ENCODE results near the gene ADAMTSL1.

The ADAMTSL1 gene

GRCh38 chr9:18608371-18608770 lies 134.4 kb downstream of the ADAMTSL1 start:
- TF ChIP-seq CTCF (conservative IDR thresholded peaks at IDR 0.05; ENCODE audit: low read depth, low read length) = no peak
- no peak for DNase-seq (ENCODE audit: low read depth)
- H3K4me3 ChIP-seq (ENCODE audit: low read length) = no peak overlapping the region

- TF ChIP-seq CTCF (conservative IDR thresholded peaks at IDR 0.05; ENCODE audit: low read depth, low read length) = no peak
- H3K4me3 ChIP-seq (ENCODE audit: low read length) = no peak overlapping the region
- DNase-seq (ENCODE audit: low read depth) = no peak
Observed at GRCh38 chr9:18610956-18611355, 137.0 kb downstream of the ADAMTSL1 start.

GRCh38 chr9:18611971-18612370 lies 138.0 kb downstream of the ADAMTSL1 start:
- no peak for DNase-seq (ENCODE audit: low read depth)
- H3K4me3 ChIP-seq (ENCODE audit: low read length) = no peak overlapping the region
- TF ChIP-seq CTCF (conservative IDR thresholded peaks at IDR 0.05; ENCODE audit: low read depth, low read length) = no peak

GRCh38 chr9:18614116-18614515 lies 140.2 kb downstream of the ADAMTSL1 start:
- no peak for TF ChIP-seq CTCF (conservative IDR thresholded peaks at IDR 0.05; ENCODE audit: low read depth, low read length)
- DNase-seq (ENCODE audit: low read depth) = no peak
- H3K4me3 ChIP-seq (ENCODE audit: low read length) = no peak overlapping the region

- TF ChIP-seq CTCF (conservative IDR thresholded peaks at IDR 0.05; ENCODE audit: low read depth, low read length) = no peak
- no peak for DNase-seq (ENCODE audit: low read depth)
- no peak overlapping the region for H3K4me3 ChIP-seq (ENCODE audit: low read length)
Observed at GRCh38 chr9:18614651-18615050, 140.7 kb downstream of the ADAMTSL1 start.

- DNase-seq (ENCODE audit: low read depth) = no peak
- TF ChIP-seq CTCF (conservative IDR thresholded peaks at IDR 0.05; ENCODE audit: low read depth, low read length) = no peak
- H3K4me3 ChIP-seq (ENCODE audit: low read length) = no peak overlapping the region
Observed at GRCh38 chr9:18616976-18617375, 143.0 kb downstream of the ADAMTSL1 start.

GRCh38 chr9:18617759-18618158 lies 143.8 kb downstream of the ADAMTSL1 start:
- no peak overlapping the region for H3K4me3 ChIP-seq (ENCODE audit: low read length)
- DNase-seq (ENCODE audit: low read depth) = no peak
- no peak for TF ChIP-seq CTCF (conservative IDR thresholded peaks at IDR 0.05; ENCODE audit: low read depth, low read length)
